PC-3 (cell line): Measurements from ENCODE around the gene TMEM81. TPM values are rescaled to one million over a fixed set of nuclear protein-coding genes. Genes with fewer than 3 reads are reported as not detected.

Experiments used
- ATAC-seq: fragments of 200-7000 bp; cut with Tn5 transposase; 2 replicates; pipeline ENCODE4 v1.9.1; 2020; ENCODE audit warnings: mild to moderate bottlenecking, moderate library complexity
- BruUV-seq: library from RNA; stranded (reverse); fragments of 400-500 nt; replicated peaks from 2 replicates; lab custom pipeline; 2021; lab: Mats Ljungman, UMichigan
- CTCF ChIA-PET: fragments of 300-600 bp; sonication (Branson Sonifier 250); formaldehyde crosslinking; loops from one replicate; lab custom pipeline; 2022; ENCODE audit warnings: antibody characterized with exemption; lab: Charles Lee
- POLR2A ChIA-PET: fragments of 300-600 bp; sonication (Branson Sonifier 250); formaldehyde crosslinking; loops from one replicate; lab custom pipeline; 2022; ENCODE audit warnings: antibody characterized with exemption; ENCODE audit not compliant: unreplicated experiment; lab: Charles Lee
- DNase-seq: peaks from one replicate; pipeline ENCODE4 v3.0.0-alpha.2; 2015
- H2AFZ ChIP-seq: fragments of 300-600 bp; sonication (generic); 2 replicates; pipeline ENCODE4 v1.6.0; 2016; ENCODE audit warnings: antibody characterized with exemption, low read length
- H3F3A ChIP-seq: fragments of 300-600 bp; sonication (generic); one replicate; pipeline ENCODE4 v1.6.0; 2017; ENCODE audit warnings: antibody characterized with exemption, low read length, control low read depth, mild to moderate bottlenecking; ENCODE audit not compliant: unreplicated experiment
- H3K27ac ChIP-seq: fragments of 300-600 bp; sonication (generic); 2 replicates; pipeline ENCODE4 v1.5.1; 2016; ENCODE audit warnings: mild to moderate bottlenecking, low read length
- H3K27me3 ChIP-seq: fragments of 300-600 bp; sonication (generic); 2 replicates; pipeline ENCODE4 v1.6.1; 2016; ENCODE audit warnings: low read length, mixed read lengths
- H3K36me3 ChIP-seq: fragments of 300-600 bp; sonication (generic); 2 replicates; pipeline ENCODE4 v1.6.1; 2016; ENCODE audit warnings: low read depth, mixed run types, low read length, mixed read lengths
- H3K4me1 ChIP-seq: fragments of 300-600 bp; sonication (generic); 2 replicates; pipeline ENCODE4 v1.5.1; 2016; ENCODE audit warnings: low read length; ENCODE audit not compliant: insufficient read depth
- H3K4me2 ChIP-seq: fragments of 300-600 bp; sonication (generic); 2 replicates; pipeline ENCODE4 v1.6.0; 2016; ENCODE audit warnings: low read length
- H3K4me3 ChIP-seq: fragments of 300-600 bp; sonication (generic); 2 replicates; pipeline ENCODE4 v1.5.1; 2016; ENCODE audit warnings: mild to moderate bottlenecking, low read length, mixed read lengths
- H3K79me2 ChIP-seq: fragments of 300-600 bp; sonication (generic); 2 replicates; pipeline ENCODE4 v1.6.1; 2017; ENCODE audit warnings: low read length, mixed read lengths
- H3K9ac ChIP-seq: fragments of 300-600 bp; sonication (generic); 2 replicates; pipeline ENCODE4 v1.6.0; 2016; ENCODE audit warnings: mild to moderate bottlenecking, low read length
- H3K9me2 ChIP-seq: fragments of 300-600 bp; sonication (generic); replicated peaks from 2 replicates; pipeline ENCODE4 v1.6.1; 2016; ENCODE audit warnings: mixed run types, low read length, mixed read lengths
- H3K9me3 ChIP-seq: fragments of 300-600 bp; sonication (generic); 2 replicates; pipeline ENCODE4 v1.6.1; 2016; ENCODE audit warnings: low read length, mixed read lengths
- H4K20me1 ChIP-seq: fragments of 300-600 bp; sonication (generic); 2 replicates; pipeline ENCODE4 v1.6.1; 2016; ENCODE audit warnings: low read length, mixed read lengths
- EZH2 ChIP-seq: fragments of 300-600 bp; sonication (generic); IDR thresholded peaks from one replicate; pipeline ENCODE4 v1.6.1; 2017; ENCODE audit warnings: antibody characterized with exemption, mild to moderate bottlenecking, low read length; ENCODE audit not compliant: unreplicated experiment
- EZH2phosphoT487 ChIP-seq: fragments of 300-600 bp; sonication (generic); IDR thresholded peaks from 2 replicates; pipeline ENCODE4 v1.6.1; 2018; ENCODE audit warnings: mild to moderate bottlenecking, antibody characterized with exemption, low read length, borderline replicate concordance
- intact Hi-C: fragments of 100-400 bp; cut with micrococcal nuclease; formaldehyde crosslinking; loops from 2 replicates; pipeline ENCODE4 v1.9.0; 2023
- total RNA-seq: library from RNA; depleted of rRNA; stranded (reverse); fragments of >200 nt; gene quantifications from 2 replicates; pipeline ENCODE4 v1.2.3, GENCODE V29; 2014
- TF ChIP-seq, protein P1 (sequence below): fragments of 300-600 bp; sonication (generic); conservative IDR thresholded peaks from 2 replicates; pipeline ENCODE4 v1.5.1; 2017; ENCODE audit warnings: antibody characterized with exemption, low read depth, mild to moderate bottlenecking, low read length

Gene TMEM81
- total RNA-seq, 1 experiment from 2014 or later, result 6.3 TPM

DNA sequence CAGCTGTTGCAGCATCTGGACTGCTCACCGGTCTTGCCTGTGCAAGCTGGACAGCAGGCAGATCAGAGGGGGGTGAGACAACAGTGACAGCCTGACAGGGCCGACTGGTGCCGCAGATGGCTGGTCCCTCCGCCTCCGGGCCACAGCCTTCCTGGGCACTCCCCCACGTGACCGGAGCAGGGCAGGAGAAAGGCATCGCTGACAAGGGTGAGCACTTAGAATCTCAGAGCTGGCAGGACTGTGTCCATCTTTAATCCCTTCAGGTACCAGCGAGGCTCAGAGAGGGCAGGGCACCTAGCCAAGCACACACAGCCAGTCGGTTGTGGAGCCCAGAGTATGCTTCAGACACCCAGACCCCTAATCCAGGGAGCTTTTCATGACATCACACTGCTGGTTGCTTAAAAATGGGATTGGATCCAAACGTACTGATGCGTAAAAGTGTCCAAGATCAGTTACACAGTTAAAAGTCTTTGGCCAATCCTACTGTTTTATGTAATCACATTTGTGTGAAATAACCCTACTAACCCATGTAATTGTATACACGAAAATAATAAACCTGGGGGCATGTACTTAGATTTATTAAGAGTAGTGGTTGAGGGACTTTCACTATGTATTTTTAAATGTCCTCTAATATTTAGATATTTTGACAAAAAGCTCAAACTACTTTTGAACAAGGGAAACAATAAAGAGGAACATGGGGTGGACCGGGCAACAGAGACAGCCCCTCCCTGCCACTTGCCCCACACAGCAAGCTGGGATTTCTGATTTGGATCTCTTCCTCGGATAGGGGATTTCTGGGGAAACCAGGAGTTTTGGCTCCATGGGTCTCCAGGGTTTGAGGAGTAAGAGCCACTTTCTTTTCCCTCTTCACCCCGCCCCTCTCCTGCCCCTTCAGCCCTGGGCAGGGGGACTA, 42.0 kb downstream of the TMEM81 start:
- ATAC-seq (no peak), DNase-seq (no peak)
- Histone ChIP-seq H3K27me3 (peaks cover 94% of the 10 kb centered on the region), H3K4me2 (no peak overlapping the region), H3K9me2 (no peaks in the 10 kb centered on the region), H3K4me3 (no peak overlapping the region), H3K79me2 (no peaks in the 10 kb centered on the region), H3F3A (no peaks in the 10 kb centered on the region), H3K36me3 (no peaks in the 10 kb centered on the region), H3K9me3 (no peaks in the 10 kb centered on the region), H3K9ac (no peak overlapping the region), H3K27ac (no peak overlapping the region), H2AFZ (no peak overlapping the region), H3K4me1 (no peaks in the 10 kb centered on the region), H4K20me1 (no peaks in the 10 kb centered on the region)
- CTCF ChIA-PET, result no interaction called here
- no TSS peak for BruUV-seq
- POLR2A ChIA-PET, result no interaction called here
- TF ChIP-seq EZH2phosphoT487 (no peak), EZH2 (peak; percentile 59)
- intact Hi-C loops, result no loop called here

DNA sequence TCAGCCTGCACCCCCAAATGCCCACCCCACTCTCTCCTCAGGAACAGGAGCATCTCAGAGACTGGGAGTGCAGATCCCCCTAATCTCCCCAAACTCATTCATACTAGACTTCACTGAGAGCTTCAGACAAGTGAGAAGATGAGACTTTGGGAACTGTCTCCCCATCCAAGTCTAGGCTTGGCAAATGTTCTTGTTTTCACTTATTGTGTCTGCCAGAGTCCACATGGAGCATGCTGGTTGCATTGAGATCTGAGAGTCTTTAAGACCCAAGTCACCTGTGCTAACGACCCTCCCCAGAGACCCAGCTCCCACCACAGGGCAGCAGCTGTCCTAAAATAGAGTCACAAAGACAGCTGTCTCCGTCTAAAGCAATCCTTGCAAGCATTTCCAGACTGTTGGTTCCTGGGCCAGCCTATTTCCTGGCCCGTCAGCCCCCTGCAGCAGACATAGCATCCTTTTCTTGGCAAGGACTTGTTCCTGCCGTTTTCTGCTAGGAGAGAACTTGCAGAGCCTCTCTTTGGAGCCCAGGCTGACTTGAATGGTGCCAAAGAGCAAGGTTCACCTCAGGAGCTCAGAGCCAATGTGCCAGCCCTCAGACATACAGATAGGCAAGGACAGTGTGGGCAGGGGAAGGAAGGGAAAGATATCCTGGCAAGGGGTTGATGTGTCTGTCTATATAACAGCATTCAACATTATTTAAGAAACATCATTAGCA, 43.1 kb downstream of the TMEM81 start:
- no peak overlapping the region for H2AFZ ChIP-seq
- H3K4me1 ChIP-seq, result no peaks in the 10 kb centered on the region
- no TSS peak for BruUV-seq
- ChIA-PET CTCF (no interaction called here), POLR2A (no interaction called here)
- H3K4me3 ChIP-seq, result no peak overlapping the region
- H3K9me2 ChIP-seq, result no peaks in the 10 kb centered on the region
- no peak for DNase-seq
- intact Hi-C loops, result no loop called here
- H3K27ac ChIP-seq, result no peak overlapping the region
- H3K27me3 ChIP-seq, result peaks cover 94% of the 10 kb centered on the region
- no peaks in the 10 kb centered on the region for H4K20me1 ChIP-seq
- ATAC-seq, result no peak
- H3K36me3 ChIP-seq, result no peaks in the 10 kb centered on the region
- no peaks in the 10 kb centered on the region for H3K79me2 ChIP-seq
- TF ChIP-seq, protein P1, sequence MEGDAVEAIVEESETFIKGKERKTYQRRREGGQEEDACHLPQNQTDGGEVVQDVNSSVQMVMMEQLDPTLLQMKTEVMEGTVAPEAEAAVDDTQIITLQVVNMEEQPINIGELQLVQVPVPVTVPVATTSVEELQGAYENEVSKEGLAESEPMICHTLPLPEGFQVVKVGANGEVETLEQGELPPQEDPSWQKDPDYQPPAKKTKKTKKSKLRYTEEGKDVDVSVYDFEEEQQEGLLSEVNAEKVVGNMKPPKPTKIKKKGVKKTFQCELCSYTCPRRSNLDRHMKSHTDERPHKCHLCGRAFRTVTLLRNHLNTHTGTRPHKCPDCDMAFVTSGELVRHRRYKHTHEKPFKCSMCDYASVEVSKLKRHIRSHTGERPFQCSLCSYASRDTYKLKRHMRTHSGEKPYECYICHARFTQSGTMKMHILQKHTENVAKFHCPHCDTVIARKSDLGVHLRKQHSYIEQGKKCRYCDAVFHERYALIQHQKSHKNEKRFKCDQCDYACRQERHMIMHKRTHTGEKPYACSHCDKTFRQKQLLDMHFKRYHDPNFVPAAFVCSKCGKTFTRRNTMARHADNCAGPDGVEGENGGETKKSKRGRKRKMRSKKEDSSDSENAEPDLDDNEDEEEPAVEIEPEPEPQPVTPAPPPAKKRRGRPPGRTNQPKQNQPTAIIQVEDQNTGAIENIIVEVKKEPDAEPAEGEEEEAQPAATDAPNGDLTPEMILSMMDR, result no peak
- TF ChIP-seq EZH2phosphoT487 (no peak), EZH2 (no peak)
- H3K9ac ChIP-seq, result no peak overlapping the region
- no peak overlapping the region for H3K4me2 ChIP-seq
- no peaks in the 10 kb centered on the region for H3F3A ChIP-seq
- H3K9me3 ChIP-seq, result no peaks in the 10 kb centered on the region

DNA sequence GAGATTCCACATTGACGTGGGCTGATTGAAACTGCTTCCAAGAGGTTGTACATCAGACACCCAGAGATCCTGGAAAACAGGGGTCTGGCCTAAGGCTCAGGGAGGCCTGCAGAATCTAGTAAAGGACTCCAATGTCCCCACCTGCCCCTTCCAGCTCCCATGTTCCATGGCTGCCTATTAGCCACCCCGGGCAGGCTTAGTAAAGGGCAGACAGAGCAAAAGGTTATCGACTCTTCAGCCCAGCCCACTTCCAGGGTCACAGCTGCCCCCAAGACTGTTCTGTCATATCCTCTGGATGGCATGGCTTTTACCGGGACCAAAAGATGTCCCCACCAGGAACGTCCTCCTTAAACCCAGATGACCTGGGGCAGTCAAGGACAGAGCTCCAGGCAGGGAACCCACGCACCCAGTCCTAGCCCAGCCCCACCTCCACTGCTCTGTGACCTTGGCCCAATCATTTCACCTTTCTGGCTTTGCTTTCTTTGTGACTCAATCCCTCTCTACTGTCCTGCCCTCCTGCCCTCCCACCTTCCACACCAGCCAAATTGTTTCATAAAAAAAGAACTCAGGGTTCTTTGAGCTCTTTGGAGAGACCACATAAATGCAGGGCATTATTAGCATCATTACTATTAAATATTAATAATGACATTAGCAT, 46.0 kb downstream of the TMEM81 start:
- intact Hi-C loops, result no loop called here
- no peak for ATAC-seq
- no peaks in the 10 kb centered on the region for H3K36me3 ChIP-seq
- H4K20me1 ChIP-seq, result no peaks in the 10 kb centered on the region
- H3K4me1 ChIP-seq, result no peaks in the 10 kb centered on the region
- no peak overlapping the region for H3K4me3 ChIP-seq
- BruUV-seq, result no TSS peak
- ChIA-PET POLR2A (no interaction called here), CTCF (no interaction called here)
- H3F3A ChIP-seq, result no peaks in the 10 kb centered on the region
- no peaks in the 10 kb centered on the region for H3K9me3 ChIP-seq
- DNase-seq, result no peak
- TF ChIP-seq, protein P1, result no peak
- no peaks in the 10 kb centered on the region for H3K79me2 ChIP-seq
- H2AFZ ChIP-seq, result no peak overlapping the region
- no peak overlapping the region for H3K4me2 ChIP-seq
- no peaks in the 10 kb centered on the region for H3K9me2 ChIP-seq
- H3K27ac ChIP-seq, result no peak overlapping the region
- H3K27me3 ChIP-seq, result peaks cover 78% of the 10 kb centered on the region
- no peak overlapping the region for H3K9ac ChIP-seq
